ENCODE measurements around the gene MYH11. TPM values are rescaled to one million over a fixed set of nuclear protein-coding genes. Genes with fewer than 3 reads are reported as not detected.

The MYH11 gene
- total RNA-seq, 1 donor from 2014 or later, result 0.31 TPM

- Mint-ChIP-seq H3K36me3 (ENCODE audit: insufficient read depth) (no peaks in the 10 kb centered on the region), H3K4me1 (ENCODE audit: low read depth) (no peaks in the 10 kb centered on the region), H3K9me3 (ENCODE audit: low read depth) (peaks cover 3% of the 10 kb centered on the region), H3K4me3 (ENCODE audit: low read depth) (no peak overlapping the region), H3K27me3 (peaks cover 15% of the 10 kb centered on the region), H3K27ac (no peak overlapping the region)
- DNase-seq (ENCODE audit: low spot score, unreplicated experiment), result no peak
- no peak for TF ChIP-seq CTCF (IDR thresholded peaks at IDR 0.05; ENCODE audit: unreplicated experiment)
These were observed 89.9 kb downstream of the MYH11 start for GRCh38 chr16:15766918-15767317.

- H3K4me1 Mint-ChIP-seq (ENCODE audit: low read depth), result no peaks in the 10 kb centered on the region
- DNase-seq (ENCODE audit: low spot score, unreplicated experiment), result no peak
- H3K27ac Mint-ChIP-seq, result no peak overlapping the region
These were observed 90.9 kb downstream of the MYH11 start for GRCh38 chr16:15765880-15766279.

GRCh38 chr16:15765116-15765515 is 91.7 kb downstream of the MYH11 start:
- no peaks in the 10 kb centered on the region for H3K36me3 Mint-ChIP-seq (ENCODE audit: insufficient read depth)
- no peak overlapping the region for H3K27ac Mint-ChIP-seq
- no peak for DNase-seq (ENCODE audit: low spot score, unreplicated experiment)
- no peak overlapping the region for H3K4me3 Mint-ChIP-seq (ENCODE audit: low read depth)
- no peak for TF ChIP-seq CTCF (IDR thresholded peaks at IDR 0.05; ENCODE audit: unreplicated experiment)
- H3K9me3 Mint-ChIP-seq (ENCODE audit: low read depth), result peaks cover 3% of the 10 kb centered on the region
- H3K27me3 Mint-ChIP-seq, result peaks cover 18% of the 10 kb centered on the region
- no peaks in the 10 kb centered on the region for H3K4me1 Mint-ChIP-seq (ENCODE audit: low read depth)

More at GRCh38 chr16:15765880-15766279, 90.9 kb downstream of the MYH11 start:
- Mint-ChIP-seq H3K4me3 (ENCODE audit: low read depth) (no peak overlapping the region), H3K27me3 (peaks cover 17% of the 10 kb centered on the region), H3K36me3 (ENCODE audit: insufficient read depth) (no peaks in the 10 kb centered on the region), H3K9me3 (ENCODE audit: low read depth) (peaks cover 3% of the 10 kb centered on the region)
- peak; percentile 66 for TF ChIP-seq CTCF (IDR thresholded peaks at IDR 0.05; ENCODE audit: unreplicated experiment)

- H3K27ac Mint-ChIP-seq, result no peak overlapping the region
- peaks cover 3% of the 10 kb centered on the region for H3K9me3 Mint-ChIP-seq (ENCODE audit: low read depth)
- no peak for TF ChIP-seq CTCF (IDR thresholded peaks at IDR 0.05; ENCODE audit: unreplicated experiment)
- peaks cover 22% of the 10 kb centered on the region for H3K27me3 Mint-ChIP-seq
- no peaks in the 10 kb centered on the region for H3K36me3 Mint-ChIP-seq (ENCODE audit: insufficient read depth)
- no peak overlapping the region for H3K4me3 Mint-ChIP-seq (ENCODE audit: low read depth)
- H3K4me1 Mint-ChIP-seq (ENCODE audit: low read depth), result no peaks in the 10 kb centered on the region
- no peak for DNase-seq (ENCODE audit: low spot score, unreplicated experiment)
These were observed 92.7 kb downstream of the MYH11 start for GRCh38 chr16:15764112-15764511.

DNA sequence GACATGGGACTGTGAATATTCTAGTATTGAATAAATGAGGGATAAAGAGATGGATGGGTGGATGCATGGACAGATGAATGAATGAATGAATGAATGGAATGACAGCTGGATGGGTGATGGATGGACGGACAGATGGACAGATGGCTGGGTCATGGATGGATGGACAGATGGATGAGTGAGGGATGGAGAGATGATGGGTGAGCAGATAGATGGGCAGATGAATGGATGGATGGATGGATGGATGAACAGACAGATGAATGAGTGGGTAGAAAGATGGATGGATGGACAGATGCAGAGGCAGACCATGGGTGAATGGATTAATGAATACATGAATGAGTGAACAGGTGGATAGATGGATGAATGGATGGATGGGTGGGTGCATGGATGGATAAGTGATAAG is 96.7 kb downstream of the MYH11 start:
- H3K27me3 Mint-ChIP-seq, result peaks cover 25% of the 10 kb centered on the region
- TF ChIP-seq CTCF (IDR thresholded peaks at IDR 0.05; ENCODE audit: unreplicated experiment), result no peak
- H3K9me3 Mint-ChIP-seq (ENCODE audit: low read depth), result peaks cover 3% of the 10 kb centered on the region
- H3K36me3 Mint-ChIP-seq (ENCODE audit: insufficient read depth), result no peaks in the 10 kb centered on the region
- DNase-seq (ENCODE audit: low spot score, unreplicated experiment), result no peak
- H3K4me3 Mint-ChIP-seq (ENCODE audit: low read depth), result no peak overlapping the region
- no peak overlapping the region for H3K27ac Mint-ChIP-seq
- no peaks in the 10 kb centered on the region for H3K4me1 Mint-ChIP-seq (ENCODE audit: low read depth)
